ENCODE measurements around the gene SLC1A2.

- no peak for TF ChIP-seq POLR2AphosphoS5 (IDR thresholded peaks at IDR 0.05; ENCODE audit: low read depth, low read length)
- TF ChIP-seq POLR2A (IDR thresholded peaks at IDR 0.05; ENCODE audit: low read depth, low read length): no peak
Measured at GRCh38 chr11:35424157-35424940, 5.0 kb upstream of the SLC1A2 start.
